G401 (cell line): ENCODE data around the gene KLK2. TPM values are rescaled to one million over a fixed set of nuclear protein-coding genes. Genes with fewer than 3 reads are reported as not detected.

Source experiments
- DNase-seq: peaks from one replicate; pipeline ENCODE4 v3.0.0-alpha.2; 2015; ENCODE audit warnings: low spot score
- in situ Hi-C: cut with HindIII; loops from 2 replicates; pipeline ENCODE4 v1.10.0; 2016; ENCODE audit warnings: low sequenced_read_pairs, mixed read lengths
- total RNA-seq: library from RNA; depleted of rRNA; stranded (reverse); fragments of >200 nt; shearing (Covaris generic); gene quantifications from 2 replicates; pipeline ENCODE4 v1.2.3, GENCODE V29; 2014; rRNA removed

Gene KLK2
- total RNA-seq, 1 experiment from 2014 or later, result not detected

- in situ Hi-C loops, result no loop called here
- DNase-seq, result no peak
These were observed 38.9 kb downstream of the KLK2 start for GRCh38 chr19:50912102-50912599.

GRCh38 chr19:50912727-50913716 lies 39.8 kb downstream of the KLK2 start:
- no peak for DNase-seq
- in situ Hi-C loops, result no loop called here

GRCh38 chr19:50916069-50916468 lies 42.8 kb downstream of the KLK2 start:
- in situ Hi-C loops, result no loop called here
- no peak for DNase-seq

GRCh38 chr19:50921426-50922316 lies 48.4 kb downstream of the KLK2 start:
- no peak for DNase-seq

GRCh38 chr19:50922317-50922853 lies 49.1 kb downstream of the KLK2 start:
- in situ Hi-C loops, result no loop called here
- peak; percentile 83 for DNase-seq

More at GRCh38 chr19:50921426-50922316, 48.4 kb downstream of the KLK2 start:
- in situ Hi-C loops, result no loop called here

GRCh38 chr19:50924586-50924985 lies 51.3 kb downstream of the KLK2 start:
- in situ Hi-C loops, result no loop called here
- no peak for DNase-seq

- in situ Hi-C loops, result no loop called here
- DNase-seq, result no peak
These were observed 52.5 kb downstream of the KLK2 start for GRCh38 chr19:50925734-50926133.

- DNase-seq, result no peak
- in situ Hi-C loops, result no loop called here
These were observed 52.9 kb downstream of the KLK2 start for GRCh38 chr19:50926144-50926543.

GRCh38 chr19:50928831-50929230 lies 55.6 kb downstream of the KLK2 start:
- no peak for DNase-seq
- in situ Hi-C loops, result no loop called here

Other genes with a start within 250 kb of the KLK2 start
- gene SYT3, start 233.6 kb upstream of the KLK2 start, total RNA-seq, result 2.7 and 5.7 TPM in 2 replicates
- gene C19orf81, start 224.0 kb upstream of the KLK2 start, total RNA-seq, result 10.0 and 13.1 TPM in 2 replicates
- gene SHANK1, start 153.6 kb upstream of the KLK2 start, total RNA-seq, result 14.0 and 16.4 TPM in 2 replicates
- gene CLEC11A, start 150.1 kb upstream of the KLK2 start, total RNA-seq, result 91.4 and 132 TPM in 2 replicates
- not detected in 2 replicates for gene GPR32, start 103.0 kb upstream of the KLK2 start, total RNA-seq
- gene ACP4, start 83.0 kb upstream of the KLK2 start, total RNA-seq, result not detected in 2 replicates
- gene KLK1, start 49.7 kb upstream of the KLK2 start, total RNA-seq, result not detected in 2 replicates
- not detected in 2 replicates for gene KLK15, start 39.9 kb upstream of the KLK2 start, total RNA-seq
- not detected in 2 replicates for gene KLK3, start 18.5 kb upstream of the KLK2 start, total RNA-seq
- not detected in 2 replicates for gene KLK4, start 38.0 kb downstream of the KLK2 start, total RNA-seq
- gene KLK5, start 79.6 kb downstream of the KLK2 start, total RNA-seq, result 0.58 TPM in 1 of 2 replicates, not detected in the other
- not detected in 2 replicates for gene KLK6, start 96.2 kb downstream of the KLK2 start, total RNA-seq
- not detected in 2 replicates for gene KLK7, start 110.5 kb downstream of the KLK2 start, total RNA-seq
- gene KLK8, start 128.2 kb downstream of the KLK2 start, total RNA-seq, result not detected in 2 replicates
- gene KLK10, start 146.3 kb downstream of the KLK2 start, total RNA-seq, result not detected in 2 replicates
- not detected in 2 replicates for gene KLK11, start 153.2 kb downstream of the KLK2 start, total RNA-seq
- gene KLK12, start 161.6 kb downstream of the KLK2 start, total RNA-seq, result not detected in 2 replicates
- gene KLK13, start 191.7 kb downstream of the KLK2 start, total RNA-seq, result not detected in 2 replicates
- gene KLK14, start 209.4 kb downstream of the KLK2 start, total RNA-seq, result not detected in 2 replicates
- gene CTU1, start 235.0 kb downstream of the KLK2 start, total RNA-seq, result 10.1 and 16.8 TPM in 2 replicates